LoVo (cell line): Measurements from ENCODE around the gene HOXD9.

Source experiments
- DNase-seq: peaks from one replicate; pipeline ENCODE4 v3.0.0-alpha.2; 2016; ENCODE audit warnings: low spot score

Gene HOXD9

GRCh38 chr2:176124110-176124946 is 1.8 kb downstream of the HOXD9 start:
- no peak for DNase-seq

- no peak for DNase-seq
Measured at GRCh38 chr2:176124947-176125771, 2.6 kb downstream of the HOXD9 start.

DNA sequence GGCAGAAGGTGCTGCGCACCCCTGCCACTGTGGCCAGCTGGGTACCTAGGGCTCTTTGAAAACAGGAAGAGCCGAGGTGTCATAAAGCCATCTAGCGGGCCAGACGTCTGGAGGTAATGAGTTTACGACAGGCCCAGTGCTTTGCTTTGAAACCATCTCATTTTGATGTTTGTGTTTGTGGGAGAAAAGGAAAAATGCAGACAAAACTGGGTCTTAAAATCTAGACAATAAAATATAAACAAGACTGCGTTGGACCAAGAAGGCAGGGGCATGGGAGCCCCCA is 3.2 kb downstream of the HOXD9 start:
- no peak for DNase-seq

DNA sequence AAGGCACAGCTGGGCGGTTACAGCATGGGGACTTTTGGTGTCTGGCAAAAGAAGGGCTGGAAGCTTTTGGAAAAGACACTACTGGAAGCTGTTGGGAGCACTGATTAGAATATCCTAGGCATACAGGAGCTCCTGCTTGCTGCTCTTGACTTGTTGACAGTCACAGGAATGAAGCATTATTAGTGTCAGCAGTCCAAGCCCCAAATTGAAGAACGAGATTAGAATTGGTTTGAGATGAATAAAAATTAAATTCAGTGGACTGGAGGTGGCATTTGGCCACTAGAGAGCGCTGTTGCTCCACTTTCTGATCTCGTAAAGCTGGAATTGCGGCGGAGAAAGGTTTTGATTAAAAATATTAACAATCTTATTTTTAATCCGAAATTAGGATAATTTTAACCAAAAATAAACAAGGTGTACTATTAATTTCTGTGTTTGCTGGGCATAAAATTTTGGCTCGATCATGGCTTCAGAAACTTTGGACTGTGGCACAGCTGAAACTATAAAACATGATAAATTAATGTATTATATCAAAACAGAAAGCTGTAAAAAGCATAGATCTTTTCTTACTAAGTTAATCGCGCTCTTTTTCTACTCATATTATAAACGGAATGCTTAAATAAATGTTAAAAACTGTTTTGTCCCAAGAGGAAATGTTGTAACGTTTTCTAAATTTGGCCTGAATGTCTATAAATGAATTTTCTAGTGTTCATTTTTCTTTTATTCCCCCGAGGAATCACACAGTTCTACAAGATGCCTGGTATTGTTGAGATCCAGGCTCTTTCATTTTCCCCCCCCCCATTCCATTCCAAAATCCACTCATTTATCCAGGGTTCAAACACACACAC is 4.6 kb downstream of the HOXD9 start:
- peak; percentile 59 for DNase-seq

DNA sequence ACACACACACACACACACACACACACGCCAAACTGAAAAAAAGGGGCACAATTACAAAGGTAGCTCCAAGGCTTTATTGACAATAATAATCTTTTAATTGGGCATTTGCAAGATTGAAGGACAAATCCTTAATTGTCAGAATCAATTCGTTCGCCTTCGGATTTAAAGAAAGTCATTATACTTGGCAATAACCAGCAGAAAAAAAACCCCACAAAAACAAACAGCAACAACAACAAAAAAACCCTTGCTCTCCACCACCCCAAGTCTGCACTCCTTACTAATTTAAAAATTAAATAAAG is 5.2 kb downstream of the HOXD9 start:
- no peak for DNase-seq

DNA sequence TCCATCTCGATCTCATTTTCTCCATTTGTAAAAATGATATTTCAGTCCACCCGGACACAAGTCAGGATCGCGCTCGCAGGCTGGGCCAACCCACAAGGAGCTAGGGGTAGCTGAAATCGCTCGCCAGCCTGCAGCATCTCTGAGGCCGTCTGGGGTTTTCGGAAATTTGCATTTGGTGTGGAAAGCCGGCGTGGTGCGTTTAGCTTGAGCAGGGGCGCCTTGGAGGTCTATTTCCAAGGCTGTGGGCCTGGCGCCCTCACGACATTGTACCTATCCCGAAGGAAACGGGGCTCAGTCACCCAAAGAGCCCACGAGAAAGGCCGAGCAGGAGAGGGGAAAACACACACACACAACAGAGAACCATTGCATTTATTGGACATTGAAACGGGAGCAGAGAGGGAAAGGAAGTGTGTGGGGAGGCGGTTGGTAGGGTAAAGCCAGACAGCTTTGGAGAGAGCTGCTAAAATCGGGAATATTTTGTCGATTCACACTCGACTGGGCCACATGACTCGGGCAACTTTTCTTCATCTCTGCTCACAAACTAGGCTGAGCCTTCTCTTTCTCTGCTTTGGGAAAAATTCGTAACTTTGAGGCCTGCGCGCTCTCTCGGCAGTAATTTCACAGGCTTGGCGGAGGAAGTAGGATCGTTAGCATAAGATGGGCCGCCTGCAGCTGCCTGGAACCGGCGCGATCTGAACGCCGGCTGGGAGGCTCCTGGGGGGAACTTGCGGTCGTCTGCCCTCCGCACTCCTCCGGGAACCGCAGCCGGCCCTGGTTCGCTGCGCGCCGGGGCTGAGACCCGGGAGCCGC is 5.9 kb downstream of the HOXD9 start:
- DNase-seq = no peak

DNA sequence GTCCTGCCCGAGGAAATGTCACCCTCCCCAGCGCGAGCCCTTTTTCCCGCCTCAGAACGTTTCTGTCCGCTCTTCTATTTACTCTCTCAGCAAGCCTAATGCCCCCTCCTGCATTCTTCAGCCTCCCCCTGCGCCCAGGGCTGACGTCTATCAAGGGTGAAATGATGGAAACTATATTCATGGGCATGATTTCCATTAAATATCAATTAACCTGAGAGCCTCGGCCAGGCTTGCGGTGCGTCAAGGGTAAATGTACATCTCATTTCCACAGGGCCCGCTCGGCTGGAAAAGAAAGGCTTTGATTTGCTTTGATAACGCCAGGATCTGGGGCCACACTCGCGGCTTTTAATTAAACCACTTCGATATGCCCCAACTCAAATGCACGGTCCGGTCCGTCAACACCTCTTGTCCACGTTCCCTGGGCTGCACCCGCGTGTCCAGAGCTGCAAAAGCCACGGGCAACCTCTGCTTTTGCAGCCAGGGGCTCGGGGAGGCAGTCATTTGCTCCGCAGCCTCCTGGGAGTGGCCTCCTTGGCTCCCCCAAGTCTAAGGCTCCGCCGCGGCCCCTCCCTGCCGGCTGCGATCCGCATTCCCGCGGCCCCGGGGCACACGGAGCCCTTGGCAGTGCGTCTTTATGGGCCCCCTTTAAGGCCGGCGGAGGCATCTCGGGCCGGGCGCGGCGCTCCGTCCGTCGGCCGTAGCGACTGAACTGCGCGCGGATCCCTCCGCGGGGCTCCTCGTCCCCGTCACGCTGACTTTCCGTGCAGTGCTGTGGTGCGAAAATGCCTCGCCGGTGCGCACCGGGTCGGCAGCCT is 6.7 kb downstream of the HOXD9 start, which contains the start of gene HOXD8:
TSS of gene HOXD8 (plus strand) at position 724 of the 815 bp plus-strand sequence. CDS start 662 bp downstream, outside the sequence.
- peak; percentile 79 for DNase-seq

GRCh38 chr2:176129813-176130146 is 7.3 kb downstream of the HOXD9 start:
- DNase-seq = peak; percentile 50

DNA sequence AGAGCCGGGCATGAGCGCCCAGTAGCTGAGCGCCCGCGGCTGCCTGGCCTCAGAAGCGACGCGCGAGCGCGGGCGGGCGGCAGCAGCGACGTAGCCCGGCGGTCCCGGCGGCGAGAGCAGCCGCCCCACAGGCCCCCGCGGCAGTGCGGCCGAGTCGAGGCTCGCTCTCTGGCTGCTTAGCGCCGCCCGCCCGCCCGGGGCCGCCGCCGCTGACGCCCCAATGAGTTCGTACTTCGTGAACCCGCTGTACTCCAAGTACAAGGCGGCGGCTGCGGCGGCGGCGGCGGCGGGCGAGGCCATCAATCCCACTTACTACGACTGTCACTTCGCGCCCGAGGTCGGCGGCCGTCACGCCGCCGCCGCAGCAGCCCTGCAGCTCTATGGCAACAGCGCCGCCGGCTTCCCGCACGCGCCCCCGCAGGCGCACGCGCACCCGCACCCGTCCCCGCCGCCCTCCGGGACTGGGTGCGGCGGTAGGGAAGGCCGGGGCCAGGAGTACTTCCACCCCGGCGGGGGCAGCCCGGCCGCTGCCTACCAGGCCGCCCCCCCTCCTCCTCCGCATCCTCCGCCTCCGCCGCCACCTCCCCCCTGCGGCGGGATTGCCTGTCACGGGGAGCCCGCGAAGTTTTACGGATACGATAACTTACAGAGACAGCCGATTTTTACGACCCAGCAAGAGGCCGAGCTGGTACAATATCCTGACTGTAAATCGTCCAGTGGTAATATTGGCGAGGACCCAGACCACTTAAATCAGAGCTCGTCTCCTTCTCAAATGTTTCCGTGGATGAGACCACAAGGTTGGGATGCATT is 7.8 kb downstream of the HOXD9 start:
- peak; percentile 62 for DNase-seq

- no peak for DNase-seq
Measured at GRCh38 chr2:176130957-176131847, 8.7 kb downstream of the HOXD9 start.

- no peak for DNase-seq
Measured at GRCh38 chr2:176131848-176132158, 9.3 kb downstream of the HOXD9 start.

GRCh38 chr2:176132205-176133171 is 10.0 kb downstream of the HOXD9 start:
- DNase-seq = no peak

DNA sequence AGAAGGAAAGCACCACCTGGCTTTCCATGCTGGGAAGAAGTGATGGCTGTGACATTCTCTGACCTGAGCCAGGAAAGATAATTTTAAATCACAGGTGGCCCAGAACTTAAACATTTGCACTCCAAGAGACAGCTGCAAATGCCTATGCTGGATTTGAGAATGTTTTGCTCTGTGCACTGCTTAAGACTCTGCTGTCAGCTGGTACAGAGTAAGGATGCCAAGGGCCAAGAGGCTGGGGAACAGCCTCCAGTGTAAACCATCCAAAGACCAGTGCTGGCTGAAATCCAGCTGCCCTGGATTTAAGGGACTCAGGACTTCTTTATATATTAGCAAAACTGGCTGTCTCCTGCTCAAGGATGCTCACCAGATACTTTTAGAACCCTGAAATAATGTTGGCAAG is 10.9 kb downstream of the HOXD9 start:
- DNase-seq = no peak

DNA sequence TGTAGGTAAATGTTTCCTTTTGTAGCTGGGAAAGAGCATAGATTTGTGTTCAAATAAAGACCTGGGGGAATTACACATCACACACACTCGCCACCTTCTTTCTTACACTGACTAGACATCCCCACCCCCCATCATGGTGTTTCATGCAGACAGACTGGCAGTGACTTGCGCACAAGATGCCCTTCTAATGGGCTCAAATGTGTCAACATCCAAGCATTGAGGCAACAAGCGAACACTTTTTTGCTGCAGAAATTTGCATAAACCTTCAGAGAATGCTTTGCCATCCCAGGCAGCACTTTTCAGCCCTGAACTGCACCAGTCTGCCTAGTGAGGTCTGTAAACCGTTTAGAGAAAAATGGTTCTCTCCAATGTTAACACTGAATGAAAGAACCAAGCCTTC is 11.5 kb downstream of the HOXD9 start:
- no peak for DNase-seq

DNA sequence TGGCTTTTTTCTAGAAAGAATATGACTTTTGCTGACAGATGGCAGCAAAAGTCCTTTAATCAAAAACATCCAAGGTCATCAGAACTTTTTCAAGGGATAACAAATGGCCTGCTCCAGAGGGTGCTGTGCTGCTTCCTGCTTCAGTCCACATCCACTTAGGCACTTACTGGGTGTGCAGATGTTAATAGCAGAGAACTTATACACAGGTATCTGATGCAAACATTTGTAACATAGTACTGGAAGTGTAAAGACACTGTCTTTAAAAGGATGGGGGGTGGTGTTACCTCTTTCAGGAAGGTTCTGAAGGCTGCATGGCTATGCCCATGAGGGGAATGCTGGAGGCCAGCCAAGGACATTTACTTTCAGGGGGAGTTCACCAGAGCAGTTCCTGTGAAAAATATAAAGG is 12.5 kb downstream of the HOXD9 start:
- peak; percentile 50 for DNase-seq

DNA sequence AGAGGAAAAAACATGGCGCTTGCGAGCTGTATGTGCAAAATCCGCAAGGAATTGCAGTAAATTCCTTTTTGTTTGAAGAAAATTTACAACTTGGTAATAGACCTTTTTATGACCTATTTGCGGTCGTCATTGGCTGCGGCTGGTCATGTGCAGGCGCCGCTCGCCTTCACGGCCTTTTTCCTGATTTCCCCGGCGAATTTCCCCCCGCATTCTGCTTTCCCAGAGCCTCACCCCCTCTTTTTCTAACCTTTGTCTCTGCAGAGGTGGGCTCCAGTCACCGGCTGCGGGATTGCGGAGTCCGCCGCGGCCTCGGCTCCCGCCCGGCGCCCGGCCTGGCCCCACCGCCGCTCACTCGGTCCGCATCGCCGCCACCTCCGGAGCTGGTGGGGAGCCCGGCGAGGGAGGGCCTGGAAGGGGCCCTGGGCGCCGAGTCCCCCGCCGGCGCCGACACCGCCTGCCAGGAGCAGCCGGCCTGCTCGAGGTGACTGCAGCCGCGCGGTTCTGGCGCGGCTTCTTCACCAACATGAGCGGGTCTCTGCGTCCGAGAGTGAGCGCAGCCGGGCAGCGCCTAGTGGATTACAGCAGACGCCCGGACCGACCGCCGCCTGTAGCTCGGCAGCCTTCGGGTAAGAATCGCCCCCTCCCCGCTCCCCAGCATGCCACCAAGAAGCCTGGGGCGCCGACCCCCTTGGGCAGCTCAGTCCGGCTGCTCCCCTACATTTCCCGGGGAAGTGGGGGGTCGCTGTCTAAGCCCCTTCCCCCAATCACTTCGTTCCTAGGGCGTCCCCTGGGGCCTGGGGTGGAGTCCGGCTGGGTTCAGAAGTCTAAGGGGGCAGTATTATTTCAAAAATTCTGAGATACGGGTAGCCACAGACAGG is 14.1 kb downstream of the HOXD9 start:
- peak; percentile 69 for DNase-seq

DNA sequence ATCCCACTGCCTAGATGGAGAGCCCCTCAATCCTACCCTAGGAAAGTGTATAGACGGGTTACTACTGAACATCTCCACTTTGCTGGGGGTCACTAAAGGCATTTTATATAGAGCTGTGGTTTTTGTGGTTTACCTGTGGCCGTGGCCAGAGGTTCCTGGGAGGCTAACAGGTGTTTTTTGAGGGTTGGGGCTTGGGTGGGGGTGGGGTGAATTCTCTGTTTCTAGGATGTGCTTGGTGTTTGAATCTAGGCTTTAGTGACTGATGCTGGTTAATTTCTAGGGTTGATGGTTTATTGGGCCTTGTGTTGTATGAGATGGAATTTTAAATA is 14.7 kb downstream of the HOXD9 start:
- no peak for DNase-seq
